HG02938 (cell line): ENCODE measurements around the gene BORCS5.
"Not testable (repeated sequence)": the region's sequence is repeated elsewhere in the genome, so short reads cannot be mapped to it uniquely, and the experiment has no call there.

ENCODE experiments used
- ATAC-seq: cut with Tn5 transposase; IDR thresholded peaks from one replicate; pipeline ENCODE4 v1.9.1; 2021; ENCODE audit warnings: mild to moderate bottlenecking, moderate library complexity; ENCODE audit not compliant: unreplicated experiment

The BORCS5 gene

DNA sequence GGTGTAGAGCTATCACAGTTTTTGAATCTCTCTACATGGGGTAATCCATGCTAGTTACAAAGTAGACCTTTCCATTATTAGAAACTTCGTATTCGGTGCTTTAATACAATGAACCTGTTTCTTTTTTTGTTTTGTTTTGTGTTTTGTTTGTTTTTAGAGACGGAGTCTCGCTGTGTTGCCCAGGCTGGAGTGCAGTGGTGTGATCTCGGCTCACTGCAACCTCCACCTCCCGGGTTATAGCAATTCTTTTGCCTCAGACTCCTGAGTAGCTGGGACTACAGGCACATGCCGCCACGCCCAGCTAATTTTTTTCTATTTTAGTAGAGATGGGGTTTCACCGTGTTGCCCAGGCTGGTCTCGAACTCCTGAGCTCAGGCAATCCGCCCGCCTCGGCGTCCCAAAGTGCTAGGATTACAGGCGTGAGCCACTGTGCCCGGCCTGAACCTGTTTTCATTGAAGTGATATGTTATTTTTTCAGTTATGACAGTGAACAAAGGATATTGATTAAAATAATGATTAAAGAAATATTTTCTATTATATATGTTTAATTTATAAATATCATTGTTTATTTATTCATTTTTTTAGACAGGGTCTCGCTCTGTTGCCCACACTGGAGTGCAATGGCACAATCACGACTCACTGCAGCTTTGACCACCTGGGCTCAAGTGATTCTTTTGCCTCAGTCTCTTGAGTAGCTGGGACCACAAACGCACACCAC is 5.3 kb upstream of the BORCS5 start:
- ATAC-seq: not testable (repeated sequence)

DNA sequence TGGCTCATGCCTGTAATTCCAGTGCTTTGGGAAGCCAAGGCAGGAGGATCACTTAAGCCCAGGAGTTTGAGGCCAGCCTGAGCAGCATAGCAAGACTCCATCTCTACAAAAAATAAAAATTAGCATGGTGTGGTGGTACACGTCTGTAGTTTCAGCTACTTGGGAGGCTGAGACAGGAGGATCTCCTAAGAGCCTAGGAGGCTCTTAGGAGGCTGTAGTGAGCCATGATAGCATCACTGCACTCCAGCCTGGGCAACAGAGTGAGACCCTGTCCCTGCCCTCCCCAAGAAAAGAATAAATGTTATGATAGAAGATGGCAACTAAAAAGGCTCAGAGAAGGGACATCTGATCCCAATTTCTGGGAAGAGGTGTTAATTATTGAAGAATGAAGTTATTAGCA is 3.6 kb upstream of the BORCS5 start:
- no peak for ATAC-seq

GRCh38 chr12:12353807-12354206 is 3.1 kb upstream of the BORCS5 start:
- ATAC-seq: no peak

- no peak for ATAC-seq
Measured at GRCh38 chr12:12356467-12356895, 397 bp upstream of the BORCS5 start.

- ATAC-seq: peak; percentile 9
Measured at GRCh38 chr12:12357719-12358461, 1.0 kb downstream of the BORCS5 start.

DNA sequence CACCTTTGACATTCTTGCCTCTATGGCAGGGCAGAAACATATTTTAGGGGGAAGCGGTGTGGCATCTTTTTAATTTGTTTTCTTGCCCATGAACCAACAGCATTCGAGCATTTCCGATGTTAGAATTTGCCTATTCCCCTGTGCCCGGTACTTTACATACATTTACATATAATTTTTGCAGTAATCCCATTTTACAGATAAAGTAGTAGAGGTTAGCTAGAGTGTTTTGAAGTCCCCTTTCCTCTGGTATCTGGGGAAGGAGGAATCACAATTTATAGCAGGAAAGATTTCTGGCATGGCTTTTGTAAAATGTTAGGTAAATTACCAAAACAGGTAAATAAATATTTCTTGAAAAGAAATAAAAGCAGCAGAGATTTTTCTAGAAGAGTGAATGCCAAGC is 1.6 kb downstream of the BORCS5 start:
- ATAC-seq: no peak

GRCh38 chr12:12364787-12365445 is 8.0 kb downstream of the BORCS5 start:
- no peak for ATAC-seq

DNA sequence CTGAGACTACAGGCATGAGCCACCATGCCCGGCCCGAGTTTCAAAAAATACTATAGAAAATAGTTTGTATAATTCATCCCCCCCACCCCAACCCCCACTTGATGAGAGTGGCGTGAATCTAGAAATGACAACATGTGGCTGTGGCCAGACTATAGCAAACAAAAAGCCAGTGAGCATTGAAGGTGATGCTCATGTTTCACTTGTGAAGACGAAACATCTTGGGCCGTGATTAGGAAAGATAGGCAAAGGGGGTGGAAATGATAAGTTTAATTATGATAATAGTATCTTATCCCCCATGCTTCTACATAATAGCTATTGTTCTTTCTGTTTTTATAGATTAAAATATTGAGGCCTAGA is 8.5 kb downstream of the BORCS5 start:
- ATAC-seq: no peak

DNA sequence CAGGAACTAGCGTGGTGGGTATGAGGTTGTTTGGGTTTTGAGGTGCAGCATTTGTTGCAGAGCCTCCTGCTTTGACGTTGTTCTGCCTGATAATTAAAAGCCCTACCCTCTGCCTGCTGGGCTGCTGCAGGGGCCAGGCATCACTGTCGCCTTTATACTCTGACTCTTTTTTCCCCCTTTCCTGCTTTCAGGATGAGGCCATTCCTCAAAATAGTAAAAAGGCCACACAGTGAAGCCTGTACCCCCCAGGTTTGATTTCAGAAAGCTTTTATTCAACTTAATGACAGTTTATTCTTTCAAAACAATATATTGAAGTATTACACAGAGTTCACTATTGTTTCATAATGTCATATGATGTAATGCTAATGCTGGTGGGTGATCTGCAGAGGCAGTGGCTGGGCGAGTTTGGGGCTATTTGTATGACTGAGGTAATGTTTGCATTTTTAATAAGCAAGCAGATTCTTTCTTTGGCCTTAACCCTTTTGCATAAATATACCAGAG is 9.1 kb downstream of the BORCS5 start:
- no peak for ATAC-seq

DNA sequence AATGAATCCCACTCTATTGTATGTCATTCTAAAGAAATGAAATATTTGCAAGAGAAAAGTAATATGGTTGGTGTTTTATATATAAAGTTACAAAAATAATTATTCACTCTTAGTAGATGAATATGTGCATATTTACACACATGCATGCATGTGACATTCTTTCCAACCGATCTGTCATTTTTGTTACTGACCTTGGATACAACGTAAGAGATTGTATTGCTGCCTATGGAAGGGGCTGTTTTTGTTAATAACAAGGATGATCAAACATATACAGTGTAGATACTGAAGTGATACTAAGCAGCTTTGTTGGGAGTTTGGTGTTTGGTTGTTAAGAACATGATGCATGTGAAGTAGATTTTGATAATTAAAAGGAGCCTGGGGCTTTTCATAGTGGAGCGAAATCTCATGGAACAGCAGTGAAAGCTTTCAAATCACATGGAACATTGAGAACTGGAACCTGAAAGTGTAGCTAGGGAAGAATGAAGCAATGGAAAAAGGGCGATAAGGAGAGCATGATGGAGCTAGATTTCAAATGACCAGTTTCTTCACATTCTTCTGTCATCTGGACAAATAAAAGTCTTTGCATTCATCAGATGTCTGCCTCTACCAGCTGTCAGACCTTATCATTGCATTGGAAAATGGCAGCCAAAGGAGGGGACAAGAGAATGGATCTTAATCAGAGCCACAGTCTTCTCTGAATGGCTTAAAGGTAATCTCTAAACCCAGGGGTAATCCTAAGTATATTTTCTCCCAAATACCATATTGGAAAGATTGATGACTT is 10.0 kb downstream of the BORCS5 start:
- ATAC-seq: no peak

GRCh38 chr12:12367482-12367998 is 10.7 kb downstream of the BORCS5 start:
- ATAC-seq: no peak

DNA sequence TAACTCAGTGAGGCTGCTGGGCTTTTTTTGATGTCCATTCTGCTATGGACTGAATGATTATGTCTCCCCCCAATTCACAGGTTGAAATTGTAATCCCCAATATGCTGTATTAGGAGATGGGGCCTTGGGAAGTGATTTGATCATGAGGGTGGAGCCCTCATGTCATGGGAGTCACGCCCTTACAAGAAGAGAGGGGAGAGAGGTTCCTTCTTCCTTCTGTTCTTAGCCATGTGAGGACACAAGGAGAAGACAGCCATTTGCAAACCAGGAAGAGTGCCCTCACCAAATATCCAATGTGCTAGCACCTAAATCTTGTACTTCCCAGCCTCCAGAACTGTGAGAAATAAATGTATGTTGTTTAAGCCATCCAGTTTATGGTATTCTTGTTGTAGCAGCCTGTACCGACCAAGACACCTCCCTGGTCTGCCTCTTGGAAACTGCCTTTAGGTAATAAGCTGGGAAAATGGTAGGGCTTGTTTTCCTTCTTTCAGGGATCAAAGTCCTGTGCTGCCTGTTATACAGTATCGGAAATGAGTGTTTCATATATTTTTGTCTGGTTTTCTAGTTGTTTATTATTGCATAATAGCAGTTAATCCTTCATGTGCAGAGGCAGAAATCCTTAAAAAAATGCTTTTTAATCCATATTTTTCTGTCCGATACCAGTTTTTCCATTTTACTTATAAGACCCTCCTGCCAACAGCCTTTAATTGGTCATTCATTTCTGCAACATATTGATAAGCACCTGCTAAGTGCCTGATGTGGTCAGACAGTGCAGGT is 16.3 kb downstream of the BORCS5 start:
- ATAC-seq: no peak

- ATAC-seq: no peak
Measured at GRCh38 chr12:12376646-12377448, 20.0 kb downstream of the BORCS5 start.

GRCh38 chr12:12378616-12379015 is 21.7 kb downstream of the BORCS5 start:
- ATAC-seq: no peak

- ATAC-seq: no peak
Measured at GRCh38 chr12:12379831-12380730, 23.2 kb downstream of the BORCS5 start.

DNA sequence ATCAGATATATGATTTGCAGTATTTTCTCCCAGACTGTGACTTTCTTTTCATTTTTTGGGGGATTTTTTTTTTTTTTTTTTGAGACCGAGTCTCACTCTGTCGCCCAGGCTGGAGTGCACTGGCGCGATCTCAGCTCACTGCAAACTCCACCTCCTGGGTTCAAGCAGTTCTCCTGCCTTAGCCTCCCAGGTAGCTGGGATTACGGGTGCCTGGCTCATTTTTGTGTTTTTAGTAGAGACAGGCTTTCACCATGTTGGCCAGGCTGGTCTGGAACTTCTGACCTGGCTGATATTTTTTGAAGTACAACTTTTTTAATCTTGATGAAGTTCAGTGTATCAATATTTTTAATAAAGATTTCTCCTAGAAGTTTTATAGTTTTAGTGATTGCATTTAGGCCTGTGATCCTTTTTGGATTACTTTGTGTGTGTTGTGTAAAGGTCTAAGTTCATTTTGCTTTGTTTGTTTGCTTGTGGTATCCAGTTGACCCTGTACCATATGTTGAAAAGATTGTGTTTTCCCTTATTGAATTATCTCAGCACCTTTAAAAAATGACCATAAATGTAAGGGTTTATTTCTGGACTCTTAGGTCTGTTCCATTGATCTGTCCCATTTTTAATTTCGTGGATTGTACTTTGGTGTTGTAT is 24.2 kb downstream of the BORCS5 start:
- ATAC-seq: no peak

DNA sequence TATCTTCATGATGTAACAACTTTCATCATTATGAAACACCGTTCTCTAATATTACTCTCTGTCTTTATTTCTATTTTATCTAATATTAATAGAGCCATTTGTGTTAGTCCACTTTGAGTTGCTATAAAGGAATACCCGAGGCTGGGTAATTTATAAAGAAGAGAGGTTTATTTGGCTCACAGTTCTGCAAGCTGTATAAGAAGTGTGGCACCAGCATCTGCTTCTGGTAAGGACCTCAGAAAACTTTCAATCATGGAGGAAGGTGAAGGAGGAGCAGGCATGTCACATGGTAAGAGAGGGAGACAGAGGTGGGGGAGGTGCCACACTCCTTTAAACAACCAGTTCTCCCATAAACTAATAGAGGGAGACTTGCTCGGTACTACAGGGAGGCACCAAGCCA is 25.1 kb downstream of the BORCS5 start:
- ATAC-seq: no peak
